Measurements from ENCODE around the gene SF3A2.
A peak's percentile ranks its signal among the peaks of the same experiment; 100 is the strongest.

Gene SF3A2

DNA sequence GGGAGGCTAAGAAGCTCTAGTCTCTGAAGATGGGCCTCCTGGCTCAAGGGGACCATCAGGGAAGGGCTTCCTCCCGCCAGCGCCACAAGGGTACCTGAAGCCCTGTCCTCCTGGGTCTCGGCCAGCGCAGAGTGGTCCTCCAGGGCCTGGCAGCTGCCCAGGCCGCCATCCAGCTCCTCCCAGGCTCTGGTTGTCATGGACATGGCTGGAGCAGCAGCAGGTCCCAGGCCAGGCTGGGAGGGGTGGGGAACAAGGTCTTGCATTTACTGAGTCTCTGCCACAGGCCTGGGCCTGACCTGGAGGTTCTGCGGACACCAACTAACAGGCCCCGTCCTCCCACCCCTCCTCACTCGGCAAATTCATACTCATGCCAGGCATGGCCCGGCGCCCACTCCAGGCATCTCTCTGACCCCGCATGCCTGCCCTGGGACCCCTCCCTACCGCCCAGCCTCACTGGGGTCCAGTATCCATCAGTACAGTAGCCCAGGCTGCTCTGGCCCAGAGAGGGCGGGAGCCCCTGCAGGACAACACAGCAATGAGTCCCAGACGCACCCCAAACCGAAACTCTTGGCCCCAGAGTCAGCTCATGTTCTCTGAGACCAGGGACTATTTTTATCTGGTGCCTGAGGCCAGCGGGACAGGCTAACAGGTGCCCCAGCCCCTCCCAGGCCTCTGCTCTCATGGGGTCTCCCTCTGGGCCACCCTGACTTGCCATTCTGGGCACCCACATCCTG lies 18.7 kb downstream of the SF3A2 start:
- DNase-seq, result no peak

DNA sequence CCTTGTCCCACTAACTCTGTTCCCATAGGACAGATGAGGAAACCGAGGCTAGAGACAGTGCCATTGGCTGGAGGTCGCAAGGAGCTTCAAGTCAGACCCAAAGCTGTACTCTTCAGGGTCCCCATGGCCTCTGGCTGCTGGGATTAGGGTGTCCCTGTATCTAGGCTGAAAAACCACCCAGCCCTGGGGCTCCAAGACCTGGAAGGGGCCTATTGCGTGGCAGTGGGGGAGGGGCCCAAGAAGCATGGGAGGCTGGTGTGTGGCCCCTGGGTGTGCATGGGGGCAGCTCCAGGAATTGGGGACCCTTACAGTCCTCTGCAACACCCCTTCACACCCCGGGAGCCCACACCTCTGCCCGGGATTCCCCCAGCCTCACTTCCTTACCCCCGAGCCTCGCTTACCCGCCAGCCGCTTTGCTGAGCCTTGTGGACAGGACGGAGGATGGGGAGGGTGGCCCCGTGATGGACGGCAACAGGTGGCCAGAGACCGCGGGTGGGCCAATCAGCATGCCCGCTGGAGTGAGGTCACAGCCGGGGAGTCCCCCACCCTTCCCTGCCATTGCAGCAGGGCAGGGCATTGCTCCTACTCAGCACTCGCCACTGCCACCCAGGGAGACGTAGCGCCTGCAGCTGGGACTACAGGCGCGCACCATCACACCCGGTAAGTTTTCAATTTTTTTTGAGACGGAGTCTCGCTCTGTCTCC lies 19.5 kb downstream of the SF3A2 start, which contains the start of gene JSRP1:
Gene JSRP1 (minus strand): TSS at position 436 of the 704 bp plus-strand sequence. CDS start 1,103 bp downstream, outside the sequence.
- DNase-seq, result no peak

DNA sequence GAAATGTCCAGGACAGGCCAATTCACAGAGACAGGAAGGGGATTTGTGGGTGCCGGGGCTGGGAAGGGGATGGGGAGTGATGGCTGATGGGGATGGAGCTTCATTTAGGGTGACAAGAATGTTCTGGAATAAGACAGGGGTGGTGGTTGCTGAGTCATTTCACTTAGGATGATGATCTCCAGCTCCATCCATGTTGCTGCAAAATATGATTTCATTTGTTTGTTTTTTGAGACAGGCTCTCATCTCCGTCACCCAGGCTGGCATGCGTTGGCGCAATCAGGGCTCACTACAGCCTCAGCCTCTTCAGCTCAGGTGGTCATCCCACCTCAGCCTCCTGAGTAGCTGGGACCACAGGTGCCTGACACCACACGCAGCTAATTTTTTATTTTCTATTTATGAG lies 22.7 kb downstream of the SF3A2 start:
- DNase-seq, result no peak

DNA sequence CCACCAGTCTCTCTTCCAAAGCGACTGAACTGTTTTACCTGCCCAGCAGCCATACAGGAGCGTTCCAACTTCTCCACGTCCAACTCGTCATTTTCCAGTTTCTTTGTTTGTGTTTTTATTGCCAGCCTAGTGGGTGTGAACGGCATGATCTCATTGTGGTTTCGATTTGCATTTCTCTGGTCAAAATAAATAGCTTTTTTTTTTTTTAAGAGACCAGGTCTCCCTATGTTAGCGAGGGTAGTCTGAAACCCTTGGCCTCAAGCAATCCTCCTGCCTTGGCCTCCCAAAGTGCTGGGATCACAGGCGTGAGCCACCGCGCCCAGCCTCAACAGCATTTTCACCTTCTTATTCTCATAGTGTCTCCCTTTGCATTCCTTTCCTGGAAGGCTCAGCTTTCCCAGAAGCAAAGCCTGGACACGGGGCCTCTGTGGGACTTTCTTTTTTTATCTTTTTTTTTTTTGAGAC lies 23.7 kb downstream of the SF3A2 start:
- peak; percentile 31 for DNase-seq

DNA sequence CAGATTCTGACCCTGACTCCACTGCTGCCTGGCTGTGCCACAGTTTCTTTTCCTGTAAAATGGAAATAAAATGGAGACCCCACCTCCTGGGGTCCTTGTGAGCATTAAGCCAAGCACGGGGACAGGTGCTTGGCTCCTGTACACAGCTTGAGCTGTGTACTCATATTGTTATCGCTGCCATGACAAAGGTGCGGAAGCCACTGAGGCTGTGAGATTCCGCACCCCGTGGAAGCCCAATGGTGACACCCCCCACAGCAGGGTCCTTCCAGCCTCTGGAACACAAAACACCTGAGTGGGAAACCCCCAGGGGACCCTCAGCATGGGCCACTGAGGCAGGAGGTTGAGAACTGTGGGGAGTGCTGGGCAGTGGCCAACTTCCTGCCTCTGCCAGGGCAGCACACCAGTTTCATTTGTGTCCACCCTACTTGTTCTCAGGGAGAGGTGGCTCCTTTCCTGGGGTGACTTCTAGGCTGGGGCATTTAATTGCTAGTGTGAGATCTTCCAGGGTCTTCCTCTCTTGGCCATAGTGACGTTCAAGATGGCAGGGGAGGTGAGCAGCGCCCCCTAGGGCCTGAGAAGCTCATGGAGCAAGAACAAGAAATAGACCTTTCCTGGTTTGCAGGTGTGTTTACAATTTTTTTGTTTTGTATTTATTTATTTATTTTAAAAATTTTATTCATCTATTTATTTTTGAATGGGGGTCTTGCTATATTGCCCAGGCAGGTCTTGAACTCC lies 25.0 kb downstream of the SF3A2 start:
- no peak for DNase-seq

DNA sequence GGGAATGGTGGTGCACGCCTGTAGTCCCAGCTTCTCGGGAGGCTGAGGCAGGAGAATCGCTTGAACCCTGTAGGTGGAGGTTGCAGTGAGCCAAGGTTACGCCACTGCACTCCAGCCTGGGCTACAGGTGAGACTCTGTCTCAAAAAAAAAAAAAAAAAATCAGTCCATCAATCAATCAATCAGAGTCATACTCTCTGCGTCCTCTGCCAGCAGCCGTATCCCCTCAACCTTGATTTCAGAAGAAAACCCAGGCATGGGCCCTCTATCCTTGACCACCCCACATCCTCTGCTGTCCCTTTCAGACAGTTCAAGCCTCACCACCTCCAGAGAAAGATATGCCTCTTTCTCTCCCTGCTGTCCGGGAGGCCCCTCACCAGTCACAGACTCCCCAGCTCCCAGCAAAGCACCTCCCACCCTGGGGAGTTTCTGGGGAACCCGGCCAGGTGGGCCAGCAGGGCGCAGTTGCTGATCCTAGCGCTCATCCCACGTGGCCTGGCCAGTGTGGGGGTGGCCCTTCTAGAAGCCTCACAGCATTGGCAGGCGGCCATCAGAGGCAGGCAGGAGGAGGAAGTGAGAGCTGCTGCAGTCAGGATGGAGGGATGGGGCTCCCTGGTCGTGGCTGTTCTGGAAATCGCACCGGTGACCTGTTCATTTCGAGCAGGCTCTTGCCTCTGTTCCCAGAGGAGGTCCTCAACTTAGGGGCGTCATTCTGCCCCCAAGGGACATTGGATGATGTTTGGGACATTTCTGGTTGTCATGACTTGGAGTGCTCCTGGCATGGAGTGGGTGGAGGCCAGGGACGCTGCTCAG lies 29.8 kb downstream of the SF3A2 start:
- peak; percentile 47 for DNase-seq

DNA sequence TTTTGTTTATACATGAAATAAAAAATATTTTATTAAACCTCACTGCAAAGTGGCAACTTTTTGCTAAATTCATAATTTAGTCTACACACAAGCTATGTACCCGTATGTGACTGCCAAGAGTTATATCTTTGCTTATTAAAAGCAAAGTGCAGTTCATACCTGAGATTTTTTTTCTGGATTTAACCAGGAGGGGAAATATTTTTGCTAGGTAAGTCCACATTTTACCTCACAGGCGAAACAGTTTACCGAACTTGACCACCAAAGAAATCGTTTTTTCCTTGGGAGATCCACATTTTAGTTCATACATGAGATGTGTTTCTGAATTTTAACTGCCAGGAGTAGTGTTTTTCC lies 31.8 kb downstream of the SF3A2 start:
- no peak for DNase-seq

DNA sequence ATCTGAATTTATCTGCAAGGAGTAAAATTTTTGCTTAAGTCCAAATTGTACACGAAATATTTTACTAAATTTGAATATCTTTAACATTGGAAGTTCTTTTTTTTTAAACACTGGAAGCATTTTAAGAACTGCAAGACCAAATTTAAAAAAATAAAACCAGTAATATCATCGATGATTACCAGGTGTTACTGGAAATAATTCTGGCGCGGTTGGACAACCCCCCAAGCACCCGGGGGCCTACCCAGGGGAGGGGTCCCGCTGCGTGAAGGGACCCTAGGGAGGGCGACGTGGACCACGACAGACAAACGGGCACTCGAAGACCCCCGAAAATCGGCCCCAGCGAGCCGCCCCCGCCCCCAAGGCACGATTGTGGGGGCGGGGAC lies 32.2 kb downstream of the SF3A2 start:
- DNase-seq, result no peak

DNA sequence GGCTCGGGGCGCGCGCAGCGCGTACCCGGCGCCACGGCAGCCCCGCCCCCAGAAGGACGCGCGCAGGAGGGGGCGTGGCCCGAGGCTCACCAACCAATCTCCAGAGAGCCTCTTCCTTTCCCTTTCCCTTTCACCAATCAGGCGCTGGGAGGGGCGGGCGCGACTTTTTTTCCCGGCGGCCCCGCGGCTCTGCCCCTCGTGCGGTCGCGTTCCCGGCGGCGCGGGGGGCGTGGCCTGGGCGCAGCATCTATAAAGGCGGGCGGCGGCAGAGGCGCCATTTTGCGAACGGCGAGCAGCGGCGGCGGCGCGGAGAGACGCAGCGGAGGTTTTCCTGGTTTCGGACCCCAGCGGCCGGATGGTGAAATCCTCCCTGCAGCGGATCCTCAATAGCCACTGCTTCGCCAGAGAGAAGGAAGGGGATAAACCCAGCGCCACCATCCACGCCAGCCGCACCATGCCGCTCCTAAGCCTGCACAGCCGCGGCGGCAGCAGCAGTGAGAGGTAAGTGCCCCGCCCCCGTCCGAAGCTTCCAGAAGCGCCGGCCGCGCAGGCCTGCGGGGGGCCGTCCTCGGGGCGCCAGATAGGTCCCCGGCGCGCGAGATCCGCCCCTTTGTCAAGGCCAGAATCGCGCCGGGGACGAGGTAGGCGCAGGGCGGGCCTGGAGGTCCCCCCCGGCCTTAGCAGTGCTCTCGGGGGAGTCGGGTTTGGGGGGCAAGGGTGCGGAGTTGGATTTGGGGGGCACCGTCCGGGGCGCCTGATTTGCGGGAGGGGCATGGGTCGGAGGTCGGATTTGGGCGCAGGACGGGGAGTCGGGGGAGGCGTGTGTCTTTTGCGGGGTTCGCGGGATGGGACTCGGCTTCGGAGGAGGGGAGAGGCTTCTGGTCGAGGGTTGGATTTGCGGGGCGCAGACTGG lies 32.9 kb downstream of the SF3A2 start:
- peak; percentile 84 for DNase-seq

DNA sequence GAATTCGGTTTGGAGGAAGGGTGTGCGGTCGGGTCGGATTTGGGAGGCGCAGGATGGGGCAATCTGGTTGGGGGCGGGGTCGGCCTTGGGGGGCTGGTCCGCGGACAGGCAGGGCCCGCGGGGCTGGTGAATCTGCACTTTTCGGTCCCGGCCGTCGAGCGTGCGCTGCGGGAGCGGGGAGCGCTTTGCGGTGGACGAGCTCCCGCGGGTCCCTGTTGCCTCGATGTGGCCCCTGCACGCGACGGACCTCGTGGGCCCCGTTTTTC lies 33.5 kb downstream of the SF3A2 start:
- no peak for DNase-seq

DNA sequence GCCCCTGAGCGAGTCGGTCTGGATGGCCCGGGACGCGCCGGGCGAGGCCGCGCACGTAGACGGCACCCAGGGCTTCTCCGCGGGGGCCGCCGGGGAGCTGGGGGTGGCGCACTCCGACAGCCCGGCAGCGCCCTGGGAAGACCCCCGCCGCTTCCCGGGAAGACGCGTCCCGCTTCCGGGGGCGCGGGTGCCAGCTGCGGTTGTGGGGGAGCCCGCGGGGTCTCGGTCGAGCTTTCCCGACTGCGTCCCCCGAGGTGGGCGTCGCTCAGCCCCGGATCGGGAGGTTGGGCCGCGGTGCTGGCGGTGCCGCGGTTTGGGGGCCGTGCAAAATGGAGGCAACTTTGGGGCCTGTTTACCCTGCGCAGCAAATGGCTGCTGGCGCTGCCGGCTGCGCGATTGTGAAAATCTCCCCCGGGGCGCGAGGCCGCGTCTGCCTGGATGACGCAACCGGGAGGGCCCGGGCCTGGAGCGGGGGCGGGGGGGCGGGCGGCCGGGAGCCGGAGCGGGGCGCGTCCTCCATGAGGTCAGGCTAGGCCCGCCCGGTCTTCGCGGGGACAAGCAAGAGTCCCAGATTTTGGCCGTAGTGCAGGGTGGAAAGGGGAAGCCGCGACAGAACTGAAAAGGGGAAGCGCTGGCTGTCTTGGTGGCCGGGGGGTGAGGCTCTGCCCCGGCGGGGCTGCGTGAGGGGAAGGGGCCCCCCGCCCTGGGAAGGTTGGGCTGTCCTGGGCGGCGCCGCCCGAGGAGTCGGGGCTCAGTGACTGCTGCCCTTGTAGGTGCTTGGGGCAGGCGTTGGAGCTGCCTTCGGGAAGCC lies 34.0 kb downstream of the SF3A2 start:
- DNase-seq, result peak; percentile 44

DNA sequence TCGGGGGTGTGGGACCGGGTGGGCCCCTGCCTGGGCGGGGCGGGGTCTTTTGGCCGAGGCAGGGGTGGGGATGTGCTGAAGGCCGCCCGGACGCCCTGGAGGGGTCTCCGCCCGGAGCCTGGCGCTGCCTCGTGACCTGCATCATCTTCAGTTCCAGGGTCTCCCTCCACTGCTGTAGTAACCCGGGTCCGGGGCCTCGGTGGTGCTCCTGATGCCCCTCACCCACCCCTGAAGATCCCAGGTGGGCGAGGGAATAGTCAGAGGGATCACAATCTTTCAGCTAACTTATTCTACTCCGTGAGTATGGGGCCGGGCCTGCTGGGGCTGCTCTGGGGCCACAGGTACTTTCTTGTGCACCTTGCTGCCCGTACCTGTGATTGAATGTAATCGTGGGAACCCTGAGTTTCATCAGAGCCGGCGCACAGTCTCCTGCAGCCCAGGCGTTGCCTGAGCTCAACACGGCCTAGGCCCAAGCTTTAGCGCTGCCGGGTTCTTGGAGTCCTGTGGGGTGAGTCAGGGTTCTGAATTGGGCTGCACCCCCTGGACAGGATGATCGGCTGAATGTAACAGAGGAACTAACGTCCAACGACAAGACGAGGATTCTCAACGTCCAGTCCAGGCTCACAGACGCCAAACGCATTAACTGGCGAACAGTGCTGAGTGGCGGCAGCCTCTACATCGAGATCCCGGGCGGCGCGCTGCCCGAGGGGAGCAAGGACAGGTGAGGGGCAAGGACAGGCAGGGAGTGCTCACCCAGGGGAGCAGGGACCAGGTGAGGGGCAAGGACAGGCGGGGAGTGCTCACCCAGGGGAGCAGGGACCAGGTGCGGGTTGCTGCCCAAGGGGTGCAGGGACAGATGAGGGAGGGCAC lies 34.8 kb downstream of the SF3A2 start:
- no peak for DNase-seq

DNA sequence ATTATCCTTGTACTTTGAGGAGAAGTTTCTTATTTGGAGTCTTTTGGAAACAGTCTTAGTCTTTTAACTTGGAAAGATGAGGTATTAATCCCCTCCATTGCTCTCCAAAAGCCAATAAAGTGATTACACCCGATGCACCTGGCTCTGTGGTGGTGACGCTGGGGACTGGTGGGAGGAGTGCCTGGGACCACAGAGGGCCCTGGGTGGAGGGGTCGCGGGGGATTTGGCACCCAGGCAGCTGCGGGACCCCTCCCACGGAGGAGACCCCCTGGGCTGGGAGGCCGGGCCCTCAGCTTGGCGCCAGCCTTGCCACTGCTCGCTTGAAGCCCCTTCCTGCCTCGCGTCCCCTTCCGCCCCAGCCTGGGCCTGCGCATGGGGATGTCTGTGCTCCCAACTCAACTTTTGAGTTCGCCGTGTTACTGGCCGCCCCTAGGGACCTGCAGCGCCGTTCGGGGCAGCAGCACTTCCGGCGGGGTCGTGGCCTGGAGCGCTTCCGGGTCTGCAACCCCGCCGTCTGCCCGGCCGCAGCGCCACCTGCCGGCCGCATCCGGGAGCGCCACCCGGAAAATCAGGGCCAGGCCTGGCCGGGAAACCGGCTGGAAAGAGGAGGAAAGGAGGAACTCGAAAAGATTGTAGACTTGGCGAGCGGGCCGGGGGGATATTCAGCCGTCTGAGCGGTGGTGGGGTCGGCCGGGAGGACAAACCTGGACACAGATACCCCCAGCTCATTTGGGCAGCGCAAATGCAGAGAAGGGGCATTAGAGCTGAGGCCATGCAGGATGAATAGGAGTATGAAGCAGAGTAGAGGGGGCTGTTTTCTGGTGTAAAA lies 36.9 kb downstream of the SF3A2 start:
- DNase-seq, result peak; percentile 21

DNA sequence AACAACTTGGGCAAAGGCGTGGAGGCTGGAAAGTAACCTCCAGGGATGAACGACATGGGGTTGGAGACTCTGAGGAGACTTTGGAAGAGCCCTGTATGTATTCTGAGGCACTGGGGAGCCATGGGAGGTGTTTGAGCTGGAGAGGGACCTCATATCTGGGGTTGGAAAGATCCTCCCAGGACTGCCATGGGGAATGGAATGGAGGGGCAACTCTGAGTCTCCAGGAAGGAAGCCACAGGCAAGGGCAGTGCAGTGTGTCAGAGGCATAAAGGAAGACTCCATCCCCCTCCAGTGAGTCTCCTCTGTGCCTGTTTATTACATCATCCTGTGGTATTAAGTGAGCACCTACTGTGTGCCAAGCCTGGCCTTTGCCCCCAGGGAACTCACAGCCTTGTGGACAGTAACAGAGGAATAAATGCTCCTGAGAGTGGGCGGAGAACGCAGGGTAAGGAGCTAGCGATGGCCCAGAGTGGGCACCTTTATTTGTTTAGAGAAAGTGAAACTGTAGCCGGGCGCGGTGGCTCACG lies 37.6 kb downstream of the SF3A2 start:
- no peak for DNase-seq

DNA sequence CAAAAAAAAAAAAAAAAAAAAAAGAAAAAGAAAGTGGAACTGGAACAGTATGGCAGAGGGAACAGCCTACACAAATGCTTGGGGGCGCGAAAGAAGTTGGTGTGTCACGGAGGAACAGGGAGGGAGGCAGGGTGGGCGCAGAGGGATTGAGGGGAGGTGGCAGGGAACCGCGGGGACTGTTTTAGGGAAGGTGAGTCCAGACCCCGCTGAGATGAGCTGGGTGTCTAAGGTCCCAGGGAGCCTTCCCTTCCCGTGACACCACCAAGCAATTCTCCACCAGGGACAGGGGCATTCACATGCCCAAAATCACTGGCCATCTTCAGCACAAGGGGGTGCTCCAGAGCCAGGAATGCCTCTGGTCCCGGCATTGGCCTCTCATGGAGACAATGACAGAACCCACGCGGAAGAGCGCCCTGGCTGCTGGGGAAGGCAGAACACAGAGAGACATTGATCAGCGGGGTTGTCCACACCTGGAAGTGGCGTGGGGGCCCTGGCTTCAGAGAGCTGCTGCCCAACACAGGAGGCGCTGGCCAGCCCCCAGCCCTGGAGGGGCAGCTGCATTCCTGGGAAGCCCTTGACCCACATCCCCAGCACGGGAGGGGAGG lies 38.4 kb downstream of the SF3A2 start:
- peak; percentile 43 for DNase-seq

DNA sequence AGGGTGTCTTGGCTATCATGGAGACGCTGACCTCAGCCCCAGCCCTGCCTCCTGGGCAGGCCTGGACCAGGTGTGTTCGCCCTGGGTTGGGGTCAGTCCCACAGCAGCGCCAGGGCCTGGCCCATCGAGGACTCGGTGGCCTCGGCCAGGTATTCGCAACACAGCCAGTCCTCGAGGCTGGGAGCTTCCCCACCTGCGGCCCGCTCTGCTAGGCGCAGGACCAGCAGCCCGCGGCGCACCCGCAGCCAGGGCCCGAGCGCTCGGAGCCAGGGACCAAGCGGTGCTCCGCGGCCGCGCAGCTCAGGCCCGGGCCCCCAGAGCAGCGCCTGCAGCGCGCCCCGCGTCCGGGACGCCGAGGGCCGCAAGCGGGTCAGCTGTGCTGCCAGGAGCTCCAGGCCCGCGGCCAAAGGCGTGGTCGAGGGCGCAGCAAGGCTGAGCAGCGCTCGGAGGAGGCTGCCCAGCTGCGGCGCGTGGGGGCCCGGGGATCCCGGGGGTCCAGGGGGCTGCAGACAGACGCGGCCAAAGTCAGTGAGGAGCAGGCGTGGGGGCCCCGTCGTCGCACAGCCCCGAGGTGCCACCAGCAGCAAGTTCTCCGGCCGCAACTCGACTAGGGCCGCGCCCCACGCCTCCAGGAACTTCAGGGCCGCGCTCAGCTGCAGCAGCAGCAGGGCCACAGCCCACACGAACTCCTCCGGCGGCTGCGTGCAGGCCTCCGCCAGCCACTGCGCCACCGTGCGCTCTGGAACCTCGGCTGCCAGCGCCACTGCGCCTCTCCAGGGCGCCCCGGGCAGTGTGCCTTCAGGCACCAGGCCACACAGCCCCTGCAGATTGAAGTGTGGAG lies 39.2 kb downstream of the SF3A2 start:
- DNase-seq, result no peak

DNA sequence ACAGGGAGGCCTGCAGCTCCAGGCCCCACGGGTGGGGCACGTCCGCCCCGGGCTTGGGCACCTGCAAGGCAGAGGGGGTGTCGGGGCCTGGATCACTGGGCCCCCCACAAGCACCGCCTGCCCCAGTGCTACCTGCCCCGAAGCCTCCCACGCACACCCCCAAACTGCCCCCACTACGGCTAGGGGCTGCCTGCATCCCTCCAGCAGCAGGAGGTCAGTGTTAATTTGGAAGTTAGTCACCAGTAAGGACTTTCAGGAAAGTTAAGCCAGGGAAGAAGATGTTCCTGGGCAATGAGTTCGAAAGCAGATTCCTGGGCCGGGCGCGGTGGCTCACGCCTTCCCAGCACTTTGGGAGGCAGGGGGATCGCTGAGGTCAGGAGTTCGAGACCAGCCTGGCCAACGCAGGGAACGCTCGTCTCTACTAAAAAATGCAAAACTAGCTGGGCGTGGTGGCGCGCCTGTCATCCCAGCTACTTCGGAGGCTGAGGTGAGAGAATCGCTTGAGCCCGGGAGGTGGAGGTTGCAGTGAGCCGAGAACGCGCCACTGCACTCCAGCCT lies 39.9 kb downstream of the SF3A2 start:
- no peak for DNase-seq
